ENCODE measurements around the gene HNRNPA2B1. TPM values are rescaled to one million over a fixed set of nuclear protein-coding genes. Genes with fewer than 3 reads are reported as not detected.
"Not testable (repeated sequence)": the region's sequence is repeated elsewhere in the genome, so short reads cannot be mapped to it uniquely, and the experiment has no call there.

Gene HNRNPA2B1
- total and polyA plus RNA-seq, 2 donors from 2014 or later: 397 to 433 TPM

DNA sequence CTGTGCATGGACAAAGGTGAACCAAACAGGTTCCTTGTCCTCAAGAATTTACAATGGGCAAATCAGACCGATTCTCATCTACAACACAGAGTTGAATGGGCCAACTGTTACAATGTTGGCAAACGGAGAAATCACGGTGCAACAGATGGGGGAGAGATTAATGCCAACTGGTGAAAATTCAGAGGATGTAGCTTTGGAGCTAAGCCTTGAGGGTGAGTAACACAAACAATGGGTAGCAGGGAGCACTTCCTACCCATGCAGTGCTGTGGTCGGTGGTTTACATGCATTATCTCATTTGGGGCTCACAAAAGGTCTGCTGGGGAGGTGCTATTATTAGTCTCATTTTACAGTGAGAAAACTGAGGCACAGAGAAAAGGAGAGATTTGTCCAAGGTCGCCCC, 49.5 kb downstream of the HNRNPA2B1 start:
- intact Hi-C loops (cut with DNase I): no loop called here
- H3K4me3 ChIP-seq (ENCODE audit: low read length in 3 of 3): no peak overlapping the region

DNA sequence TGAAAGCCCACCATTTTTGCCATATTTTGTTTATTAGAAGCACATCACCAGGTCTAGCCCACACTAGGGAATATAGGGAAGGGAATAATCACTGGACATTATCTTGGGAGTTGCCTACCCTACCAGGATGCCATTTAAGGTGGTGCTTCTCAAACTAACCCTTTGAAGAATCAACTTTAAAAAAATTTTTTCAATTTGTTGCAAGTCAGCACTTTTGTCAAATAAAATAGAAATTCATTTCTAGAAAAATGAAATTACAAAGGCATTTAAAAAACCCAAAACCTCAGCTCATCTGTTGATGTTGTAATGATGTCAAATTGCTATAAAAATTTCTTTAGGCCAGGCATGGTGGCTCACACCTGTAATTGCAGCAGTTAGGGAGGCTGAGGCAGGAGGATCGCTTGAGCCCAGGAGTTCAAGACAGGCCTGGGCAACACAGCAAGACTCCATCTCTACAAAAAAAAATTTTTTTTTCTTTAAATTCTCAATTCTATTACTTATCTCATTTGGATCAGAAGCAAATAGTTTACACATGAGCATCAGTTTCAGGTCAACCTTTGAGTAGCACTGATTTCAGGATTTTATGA, 51.1 kb downstream of the HNRNPA2B1 start:
- Histone ChIP-seq H3K9me3 (ENCODE audit: control insufficient read depth in 2 of 3, insufficient read depth in 1 of 3, low read length in 3 of 3) (no peaks in the 10 kb centered on the region), H3K4me1 (ENCODE audit: control insufficient read depth in 2 of 3, insufficient read depth in 2 of 3, low read depth in 1 of 3, low read length in 3 of 3) (peaks cover 0 to 8% (median 0%) of the 10 kb centered on the region in 3 donors), H3K4me3 (ENCODE audit: low read length in 3 of 3) (no peak overlapping the region), H3K27me3 (ENCODE audit: control insufficient read depth, insufficient read depth, low read length) (peaks cover 4% of the 10 kb centered on the region), H3K27ac (ENCODE audit: low read depth in 2 of 2, low read length in 2 of 2) (no peak overlapping the region), H3K36me3 (ENCODE audit: control insufficient read depth in 2 of 3, insufficient read depth in 3 of 3, low read length in 3 of 3) (no peaks in the 10 kb centered on the region), H3K9ac (ENCODE audit: low read length in 3 of 3) (no peak overlapping the region)
- no peak for FAIRE-seq
- DNase-seq: no peak
- TF ChIP-seq CTCF (IDR thresholded peaks at IDR 0.05; ENCODE audit: borderline replicate concordance, extremely low read depth, insufficient read depth): no peak
- intact Hi-C loops (cut with DNase I): no loop called here

More for the DNA sequence above, 49.5 kb downstream of the HNRNPA2B1 start:
- Histone ChIP-seq H3K4me1 (ENCODE audit: control insufficient read depth in 2 of 3, insufficient read depth in 2 of 3, low read depth in 1 of 3, low read length in 3 of 3) (peaks cover 3 to 15% (median 4%) of the 10 kb centered on the region in 3 donors), H3K9ac (ENCODE audit: low read length in 3 of 3) (no peak overlapping the region), H3K9me3 (ENCODE audit: control insufficient read depth in 2 of 3, insufficient read depth in 1 of 3, low read length in 3 of 3) (no peaks in the 10 kb centered on the region), H3K36me3 (ENCODE audit: control insufficient read depth in 2 of 3, insufficient read depth in 3 of 3, low read length in 3 of 3) (no peaks in the 10 kb centered on the region), H3K27ac (ENCODE audit: low read depth in 2 of 2, low read length in 2 of 2) (no peak overlapping the region), H3K27me3 (ENCODE audit: control insufficient read depth, insufficient read depth, low read length) (peaks cover 4% of the 10 kb centered on the region)
- TF ChIP-seq CTCF (IDR thresholded peaks at IDR 0.05; ENCODE audit: borderline replicate concordance, extremely low read depth, insufficient read depth): no peak
- DNase-seq (no peak), FAIRE-seq (no peak)

DNA sequence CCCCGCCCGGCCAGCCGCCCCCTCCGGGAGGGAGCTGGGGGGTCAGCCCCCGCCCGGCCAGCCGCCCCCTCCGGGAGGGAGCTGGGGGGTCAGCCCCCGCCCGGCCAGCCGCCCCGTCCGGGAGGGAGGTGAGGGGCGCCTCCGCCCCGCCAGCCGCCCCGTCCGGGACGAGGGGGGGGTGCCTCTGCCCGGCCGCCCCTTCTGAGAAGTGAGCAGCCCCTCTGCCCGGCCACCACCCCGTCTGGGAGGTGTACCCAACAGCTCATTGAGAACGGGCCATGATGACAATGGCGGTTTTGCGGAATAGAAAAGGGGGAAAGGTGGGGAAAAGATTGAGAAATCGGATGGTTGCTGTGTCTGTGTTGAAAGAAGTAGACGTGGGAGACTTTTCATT, 52.2 kb downstream of the HNRNPA2B1 start:
- H3K4me1 ChIP-seq (ENCODE audit: control insufficient read depth in 2 of 3, insufficient read depth in 2 of 3, low read depth in 1 of 3, low read length in 3 of 3); H3K9ac ChIP-seq (ENCODE audit: low read length in 3 of 3); intact Hi-C loops (cut with DNase I); H3K27ac ChIP-seq (ENCODE audit: low read depth in 2 of 2, low read length in 2 of 2); FAIRE-seq; H3K36me3 ChIP-seq (ENCODE audit: control insufficient read depth in 2 of 3, insufficient read depth in 3 of 3, low read length in 3 of 3); H3K4me3 ChIP-seq (ENCODE audit: low read length in 3 of 3); H3K9me3 ChIP-seq (ENCODE audit: control insufficient read depth in 2 of 3, insufficient read depth in 1 of 3, low read length in 3 of 3); DNase-seq; H3K27me3 ChIP-seq (ENCODE audit: control insufficient read depth, insufficient read depth, low read length): not testable (repeated sequence)

- H3K9ac ChIP-seq (ENCODE audit: low read length in 3 of 3); H3K9me3 ChIP-seq (ENCODE audit: control insufficient read depth in 2 of 3, insufficient read depth in 1 of 3, low read length in 3 of 3); H3K27ac ChIP-seq (ENCODE audit: low read depth in 2 of 2, low read length in 2 of 2); H3K4me3 ChIP-seq (ENCODE audit: low read length in 3 of 3); H3K4me1 ChIP-seq (ENCODE audit: control insufficient read depth in 2 of 3, insufficient read depth in 2 of 3, low read depth in 1 of 3, low read length in 3 of 3); intact Hi-C loops (cut with DNase I); DNase-seq; FAIRE-seq; H3K27me3 ChIP-seq (ENCODE audit: control insufficient read depth, insufficient read depth, low read length); H3K36me3 ChIP-seq (ENCODE audit: control insufficient read depth in 2 of 3, insufficient read depth in 3 of 3, low read length in 3 of 3): not testable (repeated sequence)
These were observed 52.8 kb downstream of the HNRNPA2B1 start for GRCh38 chr7:26147646-26148306.

Data from kidney (tissue), 14 donors.